IMR-90 (cell line): ENCODE data around the gene RRP1. TPM values are rescaled to one million over a fixed set of nuclear protein-coding genes. Genes with fewer than 3 reads are reported as not detected.
A peak's percentile ranks its signal among the peaks of the same experiment; 100 is the strongest.

Source experiments
- ATAC-seq: fragments of 200-7000 bp; cut with Tn5 transposase; 2 replicates; pipeline ENCODE4 v1.9.1; 2020; ENCODE audit warnings: low read depth, mild to moderate bottlenecking, moderate library complexity
- BruUV-seq: library from RNA; stranded (reverse); fragments of 400-500 nt; replicated peaks from 2 replicates; lab custom pipeline; 2021; lab: Mats Ljungman, UMichigan
- CTCF ChIA-PET: fragments of 300-600 bp; formaldehyde crosslinking; extraction: SDS; loops from one replicate; lab custom pipeline; 2021; ENCODE audit warnings: antibody characterized with exemption; lab: Yijun Ruan, JAX
- POLR2A ChIA-PET: fragments of 300-600 bp; sonication (Branson Sonifier 250); formaldehyde crosslinking; loops from one replicate; lab custom pipeline; 2022; ENCODE audit warnings: antibody characterized with exemption; ENCODE audit not compliant: unreplicated experiment; lab: Charles Lee
- DNase-seq: peaks from one replicate; pipeline ENCODE4 v3.0.0; 2013
- H2AFZ ChIP-seq: replicated peaks from 2 replicates; pipeline ENCODE3; 2013; ENCODE audit warnings: low read length, mild to moderate bottlenecking; ENCODE audit not compliant: poor library complexity
- H2AK5ac ChIP-seq: 2 replicates; pipeline ENCODE4 v1.6.1; 2013; ENCODE audit warnings: low read depth, low read length, inconsistent platforms
- H2AK9ac ChIP-seq: replicated peaks from 2 replicates; pipeline ENCODE3; 2013; ENCODE audit warnings: mild to moderate bottlenecking, low read depth, low read length, moderate library complexity; ENCODE audit not compliant: poor library complexity
- H2BK120ac ChIP-seq: 2 replicates; pipeline ENCODE4 v1.6.1; 2013; ENCODE audit warnings: low read depth, low read length, inconsistent platforms
- H2BK15ac ChIP-seq: 3 replicates; pipeline ENCODE4 v1.6.1; 2013; ENCODE audit warnings: low read depth, low read length, inconsistent platforms
- H2BK20ac ChIP-seq: 2 replicates; pipeline ENCODE4 v1.6.1; 2013; ENCODE audit warnings: low read depth, mild to moderate bottlenecking, inconsistent platforms, low read length, moderate library complexity
- H2BK5ac ChIP-seq: 2 replicates; pipeline ENCODE4 v1.6.1; 2013; ENCODE audit warnings: mild to moderate bottlenecking, low read depth, low read length, inconsistent platforms; ENCODE audit not compliant: poor library complexity, severe bottlenecking
- H3K14ac ChIP-seq: replicated peaks from 2 replicates; pipeline ENCODE4 v1.6.1; 2013; ENCODE audit warnings: low read depth, low read length, inconsistent platforms
- H3K18ac ChIP-seq: 2 replicates; pipeline ENCODE4 v1.6.1; 2013; ENCODE audit warnings: low read depth, low read length, control low read depth
- H3K23ac ChIP-seq: 2 replicates; pipeline ENCODE4 v1.6.1; 2013; ENCODE audit warnings: low read depth, low read length, inconsistent platforms
- H3K27ac ChIP-seq: 2 replicates; pipeline ENCODE4 v1.5.1; 2013; ENCODE audit warnings: mild to moderate bottlenecking, control low read depth, low read length; ENCODE audit not compliant: insufficient read depth
- H3K27me3 ChIP-seq: 2 replicates; pipeline ENCODE4 v1.6.1; 2013; ENCODE audit warnings: low read length; ENCODE audit not compliant: control insufficient read depth, insufficient read depth
- H3K36me3 ChIP-seq: 2 replicates; pipeline ENCODE4 v1.6.1; 2013; ENCODE audit warnings: low read length, mixed read lengths; ENCODE audit not compliant: control insufficient read depth, insufficient read depth
- H3K4ac ChIP-seq: 2 replicates; pipeline ENCODE4 v1.6.1; 2013; ENCODE audit warnings: low read depth, low read length, inconsistent platforms
- H3K4me1 ChIP-seq: 2 replicates; pipeline ENCODE4 v1.6.1; 2013; ENCODE audit warnings: low read length, mixed read lengths; ENCODE audit not compliant: control insufficient read depth, insufficient read depth
- H3K4me2 ChIP-seq: 2 replicates; pipeline ENCODE4 v1.6.1; 2013; ENCODE audit warnings: low read depth, mild to moderate bottlenecking, control low read depth, low read length, moderate library complexity
- H3K4me3 ChIP-seq: 2 replicates; pipeline ENCODE4 v1.5.1; 2013; ENCODE audit warnings: low read depth, mild to moderate bottlenecking, control low read depth, low read length, moderate library complexity; ENCODE audit not compliant: insufficient read depth
- H3K56ac ChIP-seq: 2 replicates; pipeline ENCODE4 v1.6.1; 2013; ENCODE audit warnings: low read length, inconsistent platforms; ENCODE audit not compliant: insufficient read depth; ENCODE audit errors: extremely low read depth
- H3K79me1 ChIP-seq, 2 experiments: 2 replicates each; pipeline ENCODE4 v1.6.1; 2013; ENCODE audit warnings: low read length in 2 of 2, inconsistent platforms in 1 of 2, low read depth in 1 of 2
- H3K9ac ChIP-seq: 2 replicates; pipeline ENCODE4 v1.6.1; 2013; ENCODE audit warnings: low read depth, low read length, control low read depth
- H3K9me1 ChIP-seq: 2 replicates; pipeline ENCODE4 v1.6.1; 2013; ENCODE audit warnings: low read length, inconsistent platforms; ENCODE audit not compliant: insufficient read depth
- H3K9me3 ChIP-seq: 2 replicates; pipeline ENCODE4 v1.6.1; 2013; ENCODE audit warnings: low read length; ENCODE audit not compliant: control insufficient read depth, insufficient read depth
- H4K20me1 ChIP-seq: 2 replicates; pipeline ENCODE4 v1.6.1; 2013; ENCODE audit warnings: low read length, inconsistent platforms; ENCODE audit not compliant: insufficient read depth
- H4K5ac ChIP-seq: 2 replicates; pipeline ENCODE4 v1.6.1; 2013; ENCODE audit warnings: mild to moderate bottlenecking, low read depth, low read length, control low read depth
- H4K8ac ChIP-seq, 2 experiments: 2 replicates each; pipeline ENCODE4 v1.6.1; 2013; ENCODE audit warnings: low read depth in 2 of 2, low read length in 2 of 2, control low read depth in 1 of 2, inconsistent platforms in 1 of 2
- H4K91ac ChIP-seq: 2 replicates; pipeline ENCODE4 v1.6.1; 2013; ENCODE audit warnings: low read depth, low read length, inconsistent platforms; ENCODE audit not compliant: insufficient read depth
- BHLHE40 ChIP-seq: fragments of 150-350 bp; IDR thresholded peaks from 2 replicates; pipeline ENCODE4 v1.6.1; 2016; ENCODE audit warnings: mild to moderate bottlenecking, low read depth, low read length
- CEBPB ChIP-seq: IDR thresholded peaks from 2 replicates; pipeline ENCODE4 v1.6.1; 2012; ENCODE audit warnings: low read depth, low read length, improper control_type of control experiment
- CHD1 ChIP-seq: IDR thresholded peaks from 2 replicates; pipeline ENCODE4 v1.6.1; 2012; ENCODE audit warnings: low read depth, low read length, improper control_type of control experiment
- FOS ChIP-seq: fragments of 150-350 bp; IDR thresholded peaks from 2 replicates; pipeline ENCODE4 v1.6.1; 2016; ENCODE audit warnings: low read depth, low read length
- MAFK ChIP-seq: IDR thresholded peaks from 2 replicates; pipeline ENCODE4 v1.6.1; 2012; ENCODE audit warnings: low read depth, low read length, improper control_type of control experiment
- MAZ ChIP-seq: IDR thresholded peaks from 2 replicates; pipeline ENCODE4 v1.6.1; 2012; ENCODE audit warnings: low read depth, mild to moderate bottlenecking, low read length, improper control_type of control experiment, moderate library complexity, borderline replicate concordance
- MXI1 ChIP-seq: IDR thresholded peaks from 2 replicates; pipeline ENCODE4 v1.6.1; 2012; ENCODE audit warnings: low read depth, mild to moderate bottlenecking, low read length, moderate library complexity, borderline replicate concordance
- NFE2L2 ChIP-seq: fragments of 150-350 bp; IDR thresholded peaks from 2 replicates; pipeline ENCODE4 v1.6.1; 2016; ENCODE audit warnings: low read depth, mild to moderate bottlenecking, low read length
- POLR2A ChIP-seq: IDR thresholded peaks from 2 replicates; pipeline ENCODE4 v1.6.1; 2012; ENCODE audit warnings: mild to moderate bottlenecking, low read depth, low read length
- RAD21 ChIP-seq: IDR thresholded peaks from 2 replicates; pipeline ENCODE4 v1.6.1; 2012; ENCODE audit warnings: low read length, improper control_type of control experiment
- RCOR1 ChIP-seq: IDR thresholded peaks from 2 replicates; pipeline ENCODE4 v1.6.1; 2012; ENCODE audit warnings: mild to moderate bottlenecking, low read length, improper control_type of control experiment; ENCODE audit not compliant: insufficient replicate concordance
- RFX5 ChIP-seq: IDR thresholded peaks from 2 replicates; pipeline ENCODE4 v1.8.0; 2012; ENCODE audit warnings: low read depth, mild to moderate bottlenecking, low read length, moderate library complexity
- SMC3 ChIP-seq: fragments of 150-350 bp; IDR thresholded peaks from 2 replicates; pipeline ENCODE4 v1.6.1; 2016; ENCODE audit warnings: low read depth, mild to moderate bottlenecking, antibody characterized with exemption, low read length, moderate library complexity
- WGBS, 2 experiments: methylation state at CpG; one replicate each; pipeline versions ENCODE4 v1.1.5 to v1.1.7; 2013; ENCODE audit warnings: missing lambda C conversion rate in 2 of 2; ENCODE audit not compliant: insufficient read length in 1 of 2; ENCODE audit errors: extremely low coverage in 2 of 2; 5-methylcytosine and 5-hydroxymethylcytosine counted together
- dilution Hi-C: fragments of 300-500 bp; cut with HindIII; formaldehyde crosslinking; loops from one replicate; pipeline ENCODE4 v1.14.3; 2018; ENCODE audit warnings: low sequenced_read_pairs; ENCODE audit not compliant: unreplicated experiment
- in situ Hi-C: fragments of 300-500 bp; cut with MboI; formaldehyde crosslinking; loops from 3 replicates; pipeline ENCODE4 v1.14.3; 2019; ENCODE audit warnings: low sequenced_read_pairs, inconsistent platforms, mixed read lengths
- intact Hi-C: fragments of 100-400 bp; cut with micrococcal nuclease; formaldehyde crosslinking; loops from 2 replicates; pipeline ENCODE4 v1.10.0; 2022
- polyA plus RNA-seq, 3 experiments: library from polyadenylated mRNA; depleted of rRNA; stranded (reverse); fragments of >200 nt; gene quantifications; 2 replicates each; pipeline ENCODE4 v1.2.3, GENCODE V29; 2012; ENCODE audit warnings: low replicate concordance in 1 of 3
- total RNA-seq: library from RNA; depleted of rRNA; stranded (reverse); fragments of >200 nt; gene quantifications from 2 replicates; pipeline ENCODE4 v1.2.3, GENCODE V29; 2012
- TF ChIP-seq, protein P1 (sequence below): conservative IDR thresholded peaks from 2 replicates; pipeline ENCODE4 v1.5.1; 2012; ENCODE audit warnings: mild to moderate bottlenecking, low read depth, low read length, improper control_type of control experiment
- TF ChIP-seq, protein P2 (sequence below): fragments of 150-350 bp; IDR thresholded peaks from 2 replicates; pipeline ENCODE4 v1.6.1; 2016; ENCODE audit warnings: low read depth, mild to moderate bottlenecking, low read length, moderate library complexity, borderline replicate concordance
- TF ChIP-seq, protein P3 (sequence below): fragments of 150-350 bp; IDR thresholded peaks from 2 replicates; pipeline ENCODE4 v1.6.1; 2017; ENCODE audit warnings: mild to moderate bottlenecking, antibody characterized with exemption, low read length, low read depth

Gene RRP1
- total and polyA plus RNA-seq, 2 of the 4 experiments (the other 2 are of a cell fraction) = 20.2 to 23.3 TPM

DNA sequence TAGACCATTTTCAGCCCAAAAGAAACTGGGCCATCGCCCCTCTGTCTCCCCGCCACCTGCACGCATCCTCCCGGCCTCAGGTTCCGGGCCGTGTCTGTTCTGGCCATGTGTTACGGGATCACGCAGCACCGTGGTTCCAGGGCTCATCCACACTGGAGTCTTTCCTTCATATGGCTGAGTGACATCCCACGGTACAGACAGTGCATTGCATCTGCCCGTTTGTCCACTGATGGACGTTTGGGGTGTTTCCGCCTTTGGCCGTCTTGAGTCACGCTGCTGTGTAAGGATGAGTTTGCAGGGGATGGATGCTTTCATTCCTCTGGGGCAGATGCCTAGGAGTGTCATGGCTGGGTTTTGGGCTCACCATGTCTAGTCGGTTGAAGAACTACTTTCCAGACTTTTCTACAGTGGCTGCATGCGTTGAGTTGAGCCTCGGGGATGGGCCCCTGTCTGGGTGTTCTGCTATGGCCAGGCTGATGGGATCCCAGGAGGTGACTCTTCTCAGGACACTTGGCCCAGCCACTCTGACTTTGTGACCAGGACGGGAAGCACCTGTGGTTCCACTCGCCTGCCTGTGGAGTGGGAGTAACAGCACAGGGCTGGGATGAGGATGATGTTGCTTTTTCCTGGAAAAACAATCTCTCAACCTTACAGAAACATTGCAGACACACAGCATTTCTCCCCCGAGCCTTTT is 16.8 kb downstream of the RRP1 start:
- Histone ChIP-seq H2AFZ (no peak overlapping the region), H3K18ac (no peak overlapping the region), H4K5ac (no peak overlapping the region), H3K4me2 (no peak overlapping the region), H2BK20ac (no peak overlapping the region), H3K9me1 (no peaks in the 10 kb centered on the region), H2AK9ac (peak overlapping the region; percentile 72), H3K79me1 (no peaks in the 10 kb centered on the region), H3K4me1 (peaks cover 2% of the 10 kb centered on the region; the same call in 1 of the 2 replicates), H2BK5ac (no peak overlapping the region), H3K4ac (no peak overlapping the region), H2AK5ac (no peak overlapping the region), H3K23ac (no peak overlapping the region), H3K9me3 (no peaks in the 10 kb centered on the region), H3K36me3 (peaks cover 31% of the 10 kb centered on the region), H4K20me1 (peaks cover 7% of the 10 kb centered on the region), H3K14ac (no peak overlapping the region), H4K91ac (no peak overlapping the region), H2BK15ac (no peak overlapping the region), H3K56ac (no peak overlapping the region), H4K8ac (no peak overlapping the region), H3K9ac (no peak overlapping the region), H3K4me3 (no peak overlapping the region), H2BK120ac (no peak overlapping the region), H3K27ac (no peak overlapping the region), H3K27me3 (no peaks in the 10 kb centered on the region)
- BruUV-seq = no TSS peak
- TF ChIP-seq MAFK = no peak
- no peak for TF ChIP-seq CEBPB
- TF ChIP-seq SMC3 = no peak
- no peak for TF ChIP-seq NFE2L2
- no peak for TF ChIP-seq POLR2A
- no peak for TF ChIP-seq RAD21
- no peak for TF ChIP-seq RCOR1
- TF ChIP-seq, protein P1, sequence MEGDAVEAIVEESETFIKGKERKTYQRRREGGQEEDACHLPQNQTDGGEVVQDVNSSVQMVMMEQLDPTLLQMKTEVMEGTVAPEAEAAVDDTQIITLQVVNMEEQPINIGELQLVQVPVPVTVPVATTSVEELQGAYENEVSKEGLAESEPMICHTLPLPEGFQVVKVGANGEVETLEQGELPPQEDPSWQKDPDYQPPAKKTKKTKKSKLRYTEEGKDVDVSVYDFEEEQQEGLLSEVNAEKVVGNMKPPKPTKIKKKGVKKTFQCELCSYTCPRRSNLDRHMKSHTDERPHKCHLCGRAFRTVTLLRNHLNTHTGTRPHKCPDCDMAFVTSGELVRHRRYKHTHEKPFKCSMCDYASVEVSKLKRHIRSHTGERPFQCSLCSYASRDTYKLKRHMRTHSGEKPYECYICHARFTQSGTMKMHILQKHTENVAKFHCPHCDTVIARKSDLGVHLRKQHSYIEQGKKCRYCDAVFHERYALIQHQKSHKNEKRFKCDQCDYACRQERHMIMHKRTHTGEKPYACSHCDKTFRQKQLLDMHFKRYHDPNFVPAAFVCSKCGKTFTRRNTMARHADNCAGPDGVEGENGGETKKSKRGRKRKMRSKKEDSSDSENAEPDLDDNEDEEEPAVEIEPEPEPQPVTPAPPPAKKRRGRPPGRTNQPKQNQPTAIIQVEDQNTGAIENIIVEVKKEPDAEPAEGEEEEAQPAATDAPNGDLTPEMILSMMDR = no peak
- TF ChIP-seq BHLHE40 = no peak
- no peak for TF ChIP-seq RFX5
- TF ChIP-seq, protein P2, sequence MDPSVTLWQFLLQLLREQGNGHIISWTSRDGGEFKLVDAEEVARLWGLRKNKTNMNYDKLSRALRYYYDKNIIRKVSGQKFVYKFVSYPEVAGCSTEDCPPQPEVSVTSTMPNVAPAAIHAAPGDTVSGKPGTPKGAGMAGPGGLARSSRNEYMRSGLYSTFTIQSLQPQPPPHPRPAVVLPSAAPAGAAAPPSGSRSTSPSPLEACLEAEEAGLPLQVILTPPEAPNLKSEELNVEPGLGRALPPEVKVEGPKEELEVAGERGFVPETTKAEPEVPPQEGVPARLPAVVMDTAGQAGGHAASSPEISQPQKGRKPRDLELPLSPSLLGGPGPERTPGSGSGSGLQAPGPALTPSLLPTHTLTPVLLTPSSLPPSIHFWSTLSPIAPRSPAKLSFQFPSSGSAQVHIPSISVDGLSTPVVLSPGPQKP = no peak
- TF ChIP-seq MXI1 = no peak
- TF ChIP-seq, protein P3, sequence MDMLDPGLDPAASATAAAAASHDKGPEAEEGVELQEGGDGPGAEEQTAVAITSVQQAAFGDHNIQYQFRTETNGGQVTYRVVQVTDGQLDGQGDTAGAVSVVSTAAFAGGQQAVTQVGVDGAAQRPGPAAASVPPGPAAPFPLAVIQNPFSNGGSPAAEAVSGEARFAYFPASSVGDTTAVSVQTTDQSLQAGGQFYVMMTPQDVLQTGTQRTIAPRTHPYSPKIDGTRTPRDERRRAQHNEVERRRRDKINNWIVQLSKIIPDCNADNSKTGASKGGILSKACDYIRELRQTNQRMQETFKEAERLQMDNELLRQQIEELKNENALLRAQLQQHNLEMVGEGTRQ = no peak
- TF ChIP-seq MAZ = no peak
- TF ChIP-seq FOS = no peak
- TF ChIP-seq CHD1 = no peak
- POLR2A ChIA-PET = no interaction called here
- DNase-seq = no peak
- 91% methylated on average over 6 of the region's 21 CpGs; no CpG with 5 or more reads in 1 of the 2 experiments for WGBS, 2 experiments
- ATAC-seq = no peak
- intact Hi-C loops = no loop called here
- dilution Hi-C loops = no loop called here
- in situ Hi-C loops = no loop called here
- CTCF ChIA-PET = no interaction called here
